HL-60 (cell line): ENCODE data around the gene CFAP210.
A peak's percentile ranks its signal among the peaks of the same experiment; 100 is the strongest.

Source experiments
- DNase-seq, 2 experiments: peaks; one replicate each; pipeline ENCODE4 v3.0.0-alpha.2; 2010 to 2020; ENCODE audit warnings: low read depth in 1 of 2, low spot score in 1 of 2
- H3K27ac ChIP-seq: fragments of 250-450 bp; sonication (Bioruptor Pico); replicated peaks from 2 replicates; pipeline ENCODE4 v1.5.1; 2020; ENCODE audit warnings: mild to moderate bottlenecking, moderate library complexity
- H3K27me3 ChIP-seq: fragments of 250-450 bp; sonication (Bioruptor Pico); 2 replicates; pipeline ENCODE4 v1.5.1; 2021; ENCODE audit warnings: mild to moderate bottlenecking, moderate library complexity; ENCODE audit not compliant: insufficient read depth, poor library complexity, severe bottlenecking
- H3K4me3 ChIP-seq: replicated peaks from 2 replicates; pipeline ENCODE4 v1.5.1; 2011; ENCODE audit warnings: mild to moderate bottlenecking, control low read depth, low read length; ENCODE audit not compliant: insufficient read depth
- CTCF ChIP-seq: IDR thresholded peaks from one replicate; pipeline ENCODE4 v1.5.1; 2011; ENCODE audit warnings: low read length, control low read depth, inconsistent platforms; ENCODE audit not compliant: insufficient read depth
- GABPA ChIP-seq: IDR thresholded peaks from 2 replicates; pipeline ENCODE4 v1.6.1; 2012; ENCODE audit warnings: low read depth
- POLR2AphosphoS5 ChIP-seq: IDR thresholded peaks from 2 replicates; pipeline ENCODE4 v1.6.1; 2012; ENCODE audit warnings: low read depth
- REST ChIP-seq: IDR thresholded peaks from 2 replicates; pipeline ENCODE4 v1.6.1; 2012; ENCODE audit warnings: low read depth; ENCODE audit not compliant: insufficient replicate concordance
- SPI1 ChIP-seq: IDR thresholded peaks from 2 replicates; pipeline ENCODE4 v1.6.1; 2012; ENCODE audit warnings: low read depth, mild to moderate bottlenecking, borderline replicate concordance

CFAP210 gene

GRCh38 chr2:169663247-169663646 is 31.0 kb downstream of the CFAP210 start:
- TF ChIP-seq CTCF (no peak), POLR2AphosphoS5 (no peak), SPI1 (no peak), REST (no peak), GABPA (no peak)

GRCh38 chr2:169662744-169663143 is 31.5 kb downstream of the CFAP210 start:
- Histone ChIP-seq H3K4me3 (no peak overlapping the region), H3K27me3 (no peaks in the 10 kb centered on the region), H3K27ac (no peak overlapping the region)
- TF ChIP-seq POLR2AphosphoS5 (no peak), SPI1 (no peak)
- no peak for DNase-seq

More at GRCh38 chr2:169663247-169663646, 31.0 kb downstream of the CFAP210 start:
- no peak for DNase-seq
- Histone ChIP-seq H3K27me3 (no peaks in the 10 kb centered on the region), H3K27ac (no peak overlapping the region), H3K4me3 (no peak overlapping the region)

- Histone ChIP-seq H3K27ac (no peak overlapping the region), H3K27me3 (no peaks in the 10 kb centered on the region), H3K4me3 (no peak overlapping the region)
- no peak for DNase-seq
- no peak for TF ChIP-seq CTCF
- no peak for TF ChIP-seq GABPA
- TF ChIP-seq POLR2AphosphoS5 = no peak
- TF ChIP-seq REST = no peak
- TF ChIP-seq SPI1 = no peak
Observed at GRCh38 chr2:169661265-169661664, 32.9 kb downstream of the CFAP210 start.

- H3K27me3 ChIP-seq = no peaks in the 10 kb centered on the region
- no peak overlapping the region for H3K4me3 ChIP-seq
- peak overlapping the region; percentile 23; the same call in 1 of the 2 replicates for H3K27ac ChIP-seq
- DNase-seq = peak; percentile 13 to 37
- TF ChIP-seq POLR2AphosphoS5 (no peak), SPI1 (peak; percentile 90), CTCF (no peak), GABPA (no peak)
Observed at GRCh38 chr2:169659320-169659719, 34.9 kb downstream of the CFAP210 start.
